PC-3 (cell line): Measurements from ENCODE around the gene ENTREP1.
"Not testable (repeated sequence)": the region's sequence is repeated elsewhere in the genome, so short reads cannot be mapped to it uniquely, and the experiment has no call there.

Source experiments
- EZH2 ChIP-seq: fragments of 300-600 bp; sonication (generic); IDR thresholded peaks from one replicate; pipeline ENCODE4 v1.6.1; 2017; ENCODE audit warnings: antibody characterized with exemption, mild to moderate bottlenecking, low read length; ENCODE audit not compliant: unreplicated experiment
- TF ChIP-seq, protein P1 (sequence below): fragments of 300-600 bp; sonication (generic); conservative IDR thresholded peaks from 2 replicates; pipeline ENCODE4 v1.5.1; 2017; ENCODE audit warnings: antibody characterized with exemption, low read depth, mild to moderate bottlenecking, low read length

DNA sequence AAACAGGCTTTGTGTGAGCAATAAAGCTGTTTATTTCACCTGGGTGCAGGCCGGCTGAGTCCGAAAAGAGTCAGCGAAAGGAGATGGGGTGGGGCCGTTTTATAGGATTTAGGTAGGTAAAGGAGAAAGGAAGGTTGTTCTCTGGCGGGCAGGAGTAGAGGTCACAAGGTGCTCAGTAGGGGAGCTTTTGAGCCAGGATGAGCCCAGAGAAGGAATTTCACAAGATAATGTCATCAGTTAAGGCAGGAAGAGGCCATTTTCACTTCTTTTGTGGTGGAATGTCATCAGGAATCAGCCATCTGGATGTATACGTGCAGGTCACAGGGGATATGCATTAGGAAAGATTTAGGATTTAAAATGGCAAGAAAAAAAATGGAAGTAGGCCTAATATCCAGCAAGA lies 84.9 kb downstream of the ENTREP1 start:
- TF ChIP-seq, protein P1, sequence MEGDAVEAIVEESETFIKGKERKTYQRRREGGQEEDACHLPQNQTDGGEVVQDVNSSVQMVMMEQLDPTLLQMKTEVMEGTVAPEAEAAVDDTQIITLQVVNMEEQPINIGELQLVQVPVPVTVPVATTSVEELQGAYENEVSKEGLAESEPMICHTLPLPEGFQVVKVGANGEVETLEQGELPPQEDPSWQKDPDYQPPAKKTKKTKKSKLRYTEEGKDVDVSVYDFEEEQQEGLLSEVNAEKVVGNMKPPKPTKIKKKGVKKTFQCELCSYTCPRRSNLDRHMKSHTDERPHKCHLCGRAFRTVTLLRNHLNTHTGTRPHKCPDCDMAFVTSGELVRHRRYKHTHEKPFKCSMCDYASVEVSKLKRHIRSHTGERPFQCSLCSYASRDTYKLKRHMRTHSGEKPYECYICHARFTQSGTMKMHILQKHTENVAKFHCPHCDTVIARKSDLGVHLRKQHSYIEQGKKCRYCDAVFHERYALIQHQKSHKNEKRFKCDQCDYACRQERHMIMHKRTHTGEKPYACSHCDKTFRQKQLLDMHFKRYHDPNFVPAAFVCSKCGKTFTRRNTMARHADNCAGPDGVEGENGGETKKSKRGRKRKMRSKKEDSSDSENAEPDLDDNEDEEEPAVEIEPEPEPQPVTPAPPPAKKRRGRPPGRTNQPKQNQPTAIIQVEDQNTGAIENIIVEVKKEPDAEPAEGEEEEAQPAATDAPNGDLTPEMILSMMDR: not testable (repeated sequence)
- TF ChIP-seq EZH2: not testable (repeated sequence)
